ENCODE results near the gene ANKAR. TPM values are rescaled to one million over a fixed set of nuclear protein-coding genes. Genes with fewer than 3 reads are reported as not detected.

Gene ANKAR
- total and polyA plus RNA-seq, 2 experiments from 2014 or later, result 3.0 to 4.4 TPM

DNA sequence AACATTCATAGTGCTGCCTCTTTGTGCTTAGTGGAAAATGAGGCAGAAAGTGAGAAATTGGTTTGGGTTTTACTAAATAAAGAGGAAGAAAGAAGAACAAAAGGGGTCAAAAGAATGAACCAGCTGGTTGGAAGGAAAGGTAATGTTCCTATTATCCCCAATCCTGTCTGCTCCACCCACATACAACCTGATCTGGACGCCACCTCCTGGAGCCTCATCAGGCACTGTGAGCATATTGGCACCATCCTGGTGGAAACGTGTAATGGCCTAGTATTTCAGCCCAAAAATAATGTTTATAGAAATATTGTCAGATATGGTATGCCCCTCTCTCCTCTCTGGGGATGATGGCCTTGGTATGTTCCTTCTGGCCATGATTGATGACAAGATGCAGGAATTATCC, 48.8 kb upstream of the ANKAR start (continued):
- TF ChIP-seq, protein P1, sequence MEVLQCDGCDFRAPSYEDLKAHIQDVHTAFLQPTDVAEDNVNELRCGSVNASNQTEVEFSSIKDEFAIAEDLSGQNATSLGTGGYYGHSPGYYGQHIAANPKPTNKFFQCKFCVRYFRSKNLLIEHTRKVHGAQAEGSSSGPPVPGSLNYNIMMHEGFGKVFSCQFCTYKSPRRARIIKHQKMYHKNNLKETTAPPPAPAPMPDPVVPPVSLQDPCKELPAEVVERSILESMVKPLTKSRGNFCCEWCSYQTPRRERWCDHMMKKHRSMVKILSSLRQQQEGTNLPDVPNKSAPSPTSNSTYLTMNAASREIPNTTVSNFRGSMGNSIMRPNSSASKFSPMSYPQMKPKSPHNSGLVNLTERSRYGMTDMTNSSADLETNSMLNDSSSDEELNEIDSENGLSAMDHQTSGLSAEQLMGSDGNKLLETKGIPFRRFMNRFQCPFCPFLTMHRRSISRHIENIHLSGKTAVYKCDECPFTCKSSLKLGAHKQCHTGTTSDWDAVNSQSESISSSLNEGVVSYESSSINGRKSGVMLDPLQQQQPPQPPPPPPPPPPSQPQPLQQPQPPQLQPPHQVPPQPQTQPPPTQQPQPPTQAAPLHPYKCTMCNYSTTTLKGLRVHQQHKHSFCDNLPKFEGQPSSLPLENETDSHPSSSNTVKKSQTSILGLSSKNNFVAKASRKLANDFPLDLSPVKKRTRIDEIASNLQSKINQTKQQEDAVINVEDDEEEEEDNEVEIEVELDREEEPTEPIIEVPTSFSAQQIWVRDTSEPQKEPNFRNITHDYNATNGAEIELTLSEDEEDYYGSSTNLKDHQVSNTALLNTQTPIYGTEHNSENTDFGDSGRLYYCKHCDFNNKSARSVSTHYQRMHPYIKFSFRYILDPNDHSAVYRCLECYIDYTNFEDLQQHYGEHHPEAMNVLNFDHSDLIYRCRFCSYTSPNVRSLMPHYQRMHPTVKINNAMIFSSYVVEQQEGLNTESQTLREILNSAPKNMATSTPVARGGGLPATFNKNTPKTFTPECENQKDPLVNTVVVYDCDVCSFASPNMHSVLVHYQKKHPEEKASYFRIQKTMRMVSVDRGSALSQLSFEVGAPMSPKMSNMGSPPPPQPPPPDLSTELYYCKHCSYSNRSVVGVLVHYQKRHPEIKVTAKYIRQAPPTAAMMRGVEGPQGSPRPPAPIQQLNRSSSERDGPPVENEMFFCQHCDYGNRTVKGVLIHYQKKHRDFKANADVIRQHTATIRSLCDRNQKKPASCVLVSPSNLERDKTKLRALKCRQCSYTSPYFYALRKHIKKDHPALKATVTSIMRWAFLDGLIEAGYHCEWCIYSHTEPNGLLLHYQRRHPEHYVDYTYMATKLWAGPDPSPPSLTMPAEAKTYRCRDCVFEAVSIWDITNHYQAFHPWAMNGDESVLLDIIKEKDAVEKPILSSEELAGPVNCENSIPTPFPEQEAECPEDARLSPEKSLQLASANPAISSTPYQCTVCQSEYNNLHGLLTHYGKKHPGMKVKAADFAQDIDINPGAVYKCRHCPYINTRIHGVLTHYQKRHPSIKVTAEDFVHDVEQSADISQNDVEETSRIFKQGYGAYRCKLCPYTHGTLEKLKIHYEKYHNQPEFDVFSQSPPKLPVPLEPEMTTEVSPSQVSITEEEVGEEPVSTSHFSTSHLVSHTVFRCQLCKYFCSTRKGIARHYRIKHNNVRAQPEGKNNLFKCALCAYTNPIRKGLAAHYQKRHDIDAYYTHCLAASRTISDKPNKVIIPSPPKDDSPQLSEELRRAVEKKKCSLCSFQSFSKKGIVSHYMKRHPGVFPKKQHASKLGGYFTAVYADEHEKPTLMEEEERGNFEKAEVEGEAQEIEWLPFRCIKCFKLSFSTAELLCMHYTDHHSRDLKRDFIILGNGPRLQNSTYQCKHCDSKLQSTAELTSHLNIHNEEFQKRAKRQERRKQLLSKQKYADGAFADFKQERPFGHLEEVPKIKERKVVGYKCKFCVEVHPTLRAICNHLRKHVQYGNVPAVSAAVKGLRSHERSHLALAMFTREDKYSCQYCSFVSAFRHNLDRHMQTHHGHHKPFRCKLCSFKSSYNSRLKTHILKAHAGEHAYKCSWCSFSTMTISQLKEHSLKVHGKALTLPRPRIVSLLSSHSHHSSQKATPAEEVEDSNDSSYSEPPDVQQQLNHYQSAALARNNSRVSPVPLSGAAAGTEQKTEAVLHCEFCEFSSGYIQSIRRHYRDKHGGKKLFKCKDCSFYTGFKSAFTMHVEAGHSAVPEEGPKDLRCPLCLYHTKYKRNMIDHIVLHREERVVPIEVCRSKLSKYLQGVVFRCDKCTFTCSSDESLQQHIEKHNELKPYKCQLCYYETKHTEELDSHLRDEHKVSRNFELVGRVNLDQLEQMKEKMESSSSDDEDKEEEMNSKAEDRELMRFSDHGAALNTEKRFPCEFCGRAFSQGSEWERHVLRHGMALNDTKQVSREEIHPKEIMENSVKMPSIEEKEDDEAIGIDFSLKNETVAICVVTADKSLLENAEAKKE (CRISPR knock-in tag; IDR thresholded peaks at IDR 0.05), result no peak

DNA sequence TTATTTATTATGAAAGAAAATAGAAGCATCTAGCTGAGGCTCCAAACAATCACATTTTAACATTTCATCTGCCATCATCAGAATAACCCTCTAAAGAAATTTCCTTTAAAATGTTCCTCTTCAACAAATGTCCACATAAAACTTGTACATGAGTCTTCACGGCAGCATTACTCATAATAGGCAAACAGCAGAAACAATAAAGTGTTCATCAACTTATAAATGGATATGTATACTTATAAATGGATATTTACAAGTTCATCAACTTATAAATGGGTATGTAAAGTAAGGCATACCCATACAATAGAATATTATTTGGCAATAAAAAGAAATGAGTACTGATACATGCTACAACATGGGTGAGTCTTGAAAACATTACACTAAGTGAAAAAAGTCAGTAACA, 46.7 kb upstream of the ANKAR start:
- no peak overlapping the region for H3K4me3 ChIP-seq
- no peak for ATAC-seq
- Mint-ChIP-seq H3K27me3 (ENCODE audit: insufficient read depth, low read depth, poor library complexity) (peaks cover 3% of the 10 kb centered on the region), H3K36me3 (ENCODE audit: low read depth) (no peaks in the 10 kb centered on the region), H3K27ac (no peak overlapping the region), H3K4me1 (peaks cover 14% of the 10 kb centered on the region), H3K4me3 (no peak overlapping the region), H3K9me3 (no peaks in the 10 kb centered on the region)
- DNase-seq (ENCODE audit: low spot score), result no peak
- H3F3A ChIP-seq (replicated peaks; ENCODE audit: low read depth), result no peaks in the 10 kb centered on the region
- H3K79me2 ChIP-seq (replicated peaks; ENCODE audit: insufficient read depth), result no peaks in the 10 kb centered on the region
- TF ChIP-seq, protein P2, sequence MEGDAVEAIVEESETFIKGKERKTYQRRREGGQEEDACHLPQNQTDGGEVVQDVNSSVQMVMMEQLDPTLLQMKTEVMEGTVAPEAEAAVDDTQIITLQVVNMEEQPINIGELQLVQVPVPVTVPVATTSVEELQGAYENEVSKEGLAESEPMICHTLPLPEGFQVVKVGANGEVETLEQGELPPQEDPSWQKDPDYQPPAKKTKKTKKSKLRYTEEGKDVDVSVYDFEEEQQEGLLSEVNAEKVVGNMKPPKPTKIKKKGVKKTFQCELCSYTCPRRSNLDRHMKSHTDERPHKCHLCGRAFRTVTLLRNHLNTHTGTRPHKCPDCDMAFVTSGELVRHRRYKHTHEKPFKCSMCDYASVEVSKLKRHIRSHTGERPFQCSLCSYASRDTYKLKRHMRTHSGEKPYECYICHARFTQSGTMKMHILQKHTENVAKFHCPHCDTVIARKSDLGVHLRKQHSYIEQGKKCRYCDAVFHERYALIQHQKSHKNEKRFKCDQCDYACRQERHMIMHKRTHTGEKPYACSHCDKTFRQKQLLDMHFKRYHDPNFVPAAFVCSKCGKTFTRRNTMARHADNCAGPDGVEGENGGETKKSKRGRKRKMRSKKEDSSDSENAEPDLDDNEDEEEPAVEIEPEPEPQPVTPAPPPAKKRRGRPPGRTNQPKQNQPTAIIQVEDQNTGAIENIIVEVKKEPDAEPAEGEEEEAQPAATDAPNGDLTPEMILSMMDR (conservative IDR thresholded peaks at IDR 0.05; ENCODE audit: low read depth in 2 of 2), result no peak
- TF ChIP-seq ZNF331 (CRISPR knock-in tag; IDR thresholded peaks at IDR 0.05; ENCODE audit: low read depth), result no peak
- TF ChIP-seq EZH2 (IDR thresholded peaks at IDR 0.05; ENCODE audit: low read depth, unreplicated experiment), result no peak
- no peak for TF ChIP-seq JUNB (IDR thresholded peaks at IDR 0.05; ENCODE audit: unreplicated experiment)
- H2AFZ ChIP-seq, result no peak overlapping the region
- H3K9me2 ChIP-seq (ENCODE audit: insufficient read depth), result no peaks in the 10 kb centered on the region
- H3K27me3 ChIP-seq (ENCODE audit: insufficient read depth), result no peaks in the 10 kb centered on the region
- peaks cover 8% of the 10 kb centered on the region for H3K4me1 ChIP-seq (ENCODE audit: insufficient read depth)
- no peaks in the 10 kb centered on the region for H3K36me3 ChIP-seq (ENCODE audit: insufficient read depth)
- no peak overlapping the region for H3K27ac ChIP-seq (ENCODE audit: low read depth)
- no peak overlapping the region for H3K4me2 ChIP-seq
- H4K20me1 ChIP-seq (replicated peaks; ENCODE audit: insufficient read depth), result no peaks in the 10 kb centered on the region
